Measurements from ENCODE around the gene SGSM2.
A peak's percentile ranks its signal among the peaks of the same experiment; 100 is the strongest.

Gene SGSM2

GRCh38 chr17:2336852-2337543 is at the start of gene SGSM2:
SGSM2 (plus strand) TSS chr17:2337501; CDS start chr17:2337689, 188 bp downstream.
- peak; percentile 39 for DNase-seq (ENCODE audit: low read depth)

GRCh38 chr17:2289878-2290478 is 47.3 kb upstream of the SGSM2 start:
- no peak for DNase-seq (ENCODE audit: low read depth)

GRCh38 chr17:2292100-2292499 is 45.2 kb upstream of the SGSM2 start:
- DNase-seq (ENCODE audit: low read depth) = peak; percentile 57

- DNase-seq (ENCODE audit: low read depth) = no peak
Observed at GRCh38 chr17:2295575-2295974, 41.7 kb upstream of the SGSM2 start.

- DNase-seq (ENCODE audit: low read depth) = no peak
Observed at GRCh38 chr17:2297023-2297422, 40.3 kb upstream of the SGSM2 start.

- no peak for DNase-seq (ENCODE audit: low read depth)
Observed at GRCh38 chr17:2299136-2299535, 38.2 kb upstream of the SGSM2 start.

GRCh38 chr17:2299756-2300155 is 37.5 kb upstream of the SGSM2 start:
- no peak for DNase-seq (ENCODE audit: low read depth)

- DNase-seq (ENCODE audit: low read depth) = peak; percentile 29
Observed at GRCh38 chr17:2302778-2303203, 34.5 kb upstream of the SGSM2 start.

GRCh38 chr17:2303204-2304188 is 33.8 kb upstream of the SGSM2 start, which contains the start of the genes SMG6 and SRR:
SMG6 (minus strand) TSS chr17:2303785; CDS start chr17:2303720, 65 bp downstream.
SRR (plus strand) TSS chr17:2303950; CDS start chr17:2315561, 11,611 bp downstream.
- peak; percentile 84 for DNase-seq (ENCODE audit: low read depth)

- no peak for DNase-seq (ENCODE audit: low read depth)
Observed at GRCh38 chr17:2304931-2305330, 32.4 kb upstream of the SGSM2 start.

GRCh38 chr17:2309338-2310154 is 27.8 kb upstream of the SGSM2 start:
- peak; percentile 58 for DNase-seq (ENCODE audit: low read depth)

- peak; percentile 34 for DNase-seq (ENCODE audit: low read depth)
Observed at GRCh38 chr17:2312736-2313135, 24.6 kb upstream of the SGSM2 start.

- peak; percentile 22 for DNase-seq (ENCODE audit: low read depth)
Observed at GRCh38 chr17:2316916-2317205, 20.4 kb upstream of the SGSM2 start.

GRCh38 chr17:2317796-2318195 is 19.5 kb upstream of the SGSM2 start:
- no peak for DNase-seq (ENCODE audit: low read depth)

GRCh38 chr17:2319051-2319450 is 18.2 kb upstream of the SGSM2 start:
- DNase-seq (ENCODE audit: low read depth) = no peak

GRCh38 chr17:2321399-2321798 is 15.9 kb upstream of the SGSM2 start:
- DNase-seq (ENCODE audit: low read depth) = no peak

GRCh38 chr17:2323629-2324314 is 13.5 kb upstream of the SGSM2 start:
- DNase-seq (ENCODE audit: low read depth) = no peak

- DNase-seq (ENCODE audit: low read depth) = peak; percentile 8
Observed at GRCh38 chr17:2331303-2331702, 6.0 kb upstream of the SGSM2 start.

- DNase-seq (ENCODE audit: low read depth) = no peak
Observed at GRCh38 chr17:2335726-2336214, 1.5 kb upstream of the SGSM2 start.

- peak; percentile 94 for DNase-seq (ENCODE audit: low read depth)
Observed at GRCh38 chr17:2336215-2336851, 968 bp upstream of the SGSM2 start, which contains the start of gene TSR1. TSR1 (minus strand) TSS chr17:2336457; CDS start chr17:2336427, 30 bp downstream.

Measured in iris pigment epithelial cell (primary cell).